ENCODE data around the gene CELSR3.

CELSR3 gene

DNA sequence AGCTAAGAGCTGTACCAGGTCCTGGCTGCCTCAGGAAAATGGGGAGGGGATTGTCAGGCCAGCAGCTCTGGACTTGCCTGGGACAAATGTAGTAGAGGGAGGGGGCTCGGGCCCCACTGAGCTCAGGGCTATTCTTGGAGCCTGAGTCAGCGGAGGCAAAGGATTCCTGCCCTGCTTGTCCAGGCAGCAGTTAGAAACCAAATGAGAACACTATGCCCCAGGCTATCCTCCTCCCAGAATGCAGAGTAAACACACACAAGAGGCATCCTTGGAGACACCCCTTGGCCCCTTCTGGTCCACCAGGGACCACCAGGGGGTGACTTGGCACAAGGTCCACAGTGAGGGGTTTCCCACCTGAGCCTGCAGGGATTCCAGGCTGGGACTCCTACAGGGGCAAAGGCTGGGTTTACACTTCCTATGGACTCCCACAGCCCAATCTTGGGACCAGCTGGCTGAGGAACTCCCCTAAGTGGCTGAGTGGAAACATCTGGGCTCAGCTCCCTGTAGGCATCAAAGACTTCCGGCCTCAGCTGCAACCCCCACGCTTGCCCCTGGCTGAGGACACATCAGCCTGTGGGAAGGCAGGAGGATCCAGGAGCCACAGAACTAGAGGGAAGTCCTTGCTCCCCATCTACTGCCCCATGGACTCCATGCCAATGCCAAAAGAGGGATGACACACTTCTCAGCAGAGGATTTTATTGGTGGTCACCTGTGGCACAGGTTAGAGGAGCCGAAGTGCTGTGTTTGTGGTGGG lies 64.2 kb downstream of the CELSR3 start:
- no peak for DNase-seq

DNA sequence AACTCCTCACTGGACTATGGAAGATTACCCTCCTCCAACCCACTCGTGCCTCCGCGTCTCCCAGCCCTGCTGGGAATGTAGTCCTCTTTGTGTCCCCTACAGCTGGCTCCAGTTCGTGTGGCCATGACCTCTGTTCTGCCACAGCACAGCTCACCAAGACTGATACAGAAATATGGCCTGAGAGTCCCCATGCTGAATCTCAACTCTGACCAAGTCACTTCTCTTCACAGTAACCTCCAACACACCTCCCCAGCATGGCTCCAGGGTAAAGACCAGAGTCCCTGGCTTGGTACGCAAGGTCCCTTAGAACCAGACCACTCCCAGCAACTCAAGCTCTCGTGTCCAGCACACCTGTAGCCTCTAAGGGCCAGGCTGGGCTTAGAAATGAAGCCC lies 65.3 kb downstream of the CELSR3 start:
- DNase-seq, result no peak

DNA sequence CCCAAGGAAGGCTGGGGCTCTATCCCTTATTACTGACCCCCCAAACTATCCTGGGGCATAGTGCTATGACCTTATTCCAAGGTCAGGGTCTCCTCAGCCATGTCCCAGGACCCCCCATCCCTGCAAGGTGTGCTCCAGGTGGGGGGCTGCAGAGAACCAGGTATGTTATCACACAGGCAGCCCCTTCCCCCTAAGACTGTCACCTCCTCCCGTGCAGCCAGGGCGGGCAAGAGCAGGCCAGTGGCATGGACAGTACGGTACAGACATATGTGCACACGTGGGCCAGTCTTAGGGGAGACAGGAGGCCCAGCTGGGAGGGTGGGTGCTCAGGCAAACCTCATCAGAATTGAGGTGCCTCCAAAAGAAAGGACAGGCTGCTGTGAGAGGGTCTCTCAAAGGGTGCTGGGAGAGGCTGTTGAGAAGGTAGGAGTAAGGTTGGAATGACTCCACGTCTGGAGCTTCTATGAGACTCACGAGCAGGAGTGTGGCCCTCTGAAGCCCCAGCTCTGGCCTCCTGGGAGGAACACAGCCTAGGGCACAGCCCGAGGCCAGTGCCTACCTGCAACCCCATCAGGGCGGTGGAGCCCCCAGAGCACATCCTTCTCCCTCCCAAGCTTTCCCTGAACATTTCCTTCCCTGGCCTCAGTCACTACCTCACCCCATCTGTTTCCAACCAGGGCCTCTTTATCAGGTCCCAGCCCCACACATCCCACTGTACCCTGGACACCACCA lies 65.8 kb downstream of the CELSR3 start:
- no peak for DNase-seq

DNA sequence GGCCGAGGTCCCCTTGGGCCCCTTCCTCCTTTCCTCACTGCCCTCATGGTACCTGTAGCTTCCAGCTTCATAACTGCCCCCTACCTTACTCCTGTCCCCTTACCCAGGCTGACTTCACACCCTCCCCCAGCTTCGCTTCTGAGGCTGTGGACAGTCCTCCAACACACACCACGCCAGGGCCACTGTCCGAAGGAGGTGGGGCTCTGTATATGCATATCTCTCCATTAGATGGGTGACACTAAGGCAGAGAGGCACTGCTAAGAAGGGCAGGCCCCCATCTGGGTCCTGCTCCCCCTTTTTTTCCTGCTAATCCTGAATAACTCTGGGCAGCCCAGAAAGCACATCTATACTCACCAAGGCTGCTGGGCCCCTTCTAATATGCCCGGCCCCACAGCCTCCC lies 66.5 kb downstream of the CELSR3 start:
- DNase-seq, result no peak

DNA sequence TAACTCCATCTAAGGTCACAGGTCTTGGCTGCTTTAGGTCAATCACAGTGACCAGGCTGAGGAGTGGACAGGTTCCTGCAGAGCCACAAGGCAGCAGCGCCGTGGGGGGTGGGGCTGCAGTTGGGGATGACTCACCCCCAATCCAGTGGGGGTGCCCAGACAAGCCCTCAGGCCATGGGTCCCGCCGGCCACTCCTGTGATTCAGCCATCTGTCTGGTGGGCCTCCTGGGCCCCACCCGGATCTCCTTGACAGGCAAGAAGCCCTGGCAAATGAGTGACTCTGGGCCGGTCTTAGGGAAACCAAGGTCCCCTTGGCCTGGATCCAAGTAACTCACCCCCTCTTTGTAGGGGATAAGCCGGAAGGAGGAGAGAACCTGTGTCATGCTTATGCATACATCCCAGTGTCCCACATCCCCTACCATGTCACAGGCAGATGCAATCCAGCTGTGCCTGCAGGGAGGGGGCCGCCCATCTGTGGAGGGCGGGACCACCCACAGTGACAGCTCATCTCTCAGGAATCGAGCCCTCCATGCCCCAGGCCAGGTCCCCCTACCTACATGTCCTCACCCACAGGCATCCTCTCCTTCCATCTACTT lies 67.1 kb downstream of the CELSR3 start:
- DNase-seq, result no peak

DNA sequence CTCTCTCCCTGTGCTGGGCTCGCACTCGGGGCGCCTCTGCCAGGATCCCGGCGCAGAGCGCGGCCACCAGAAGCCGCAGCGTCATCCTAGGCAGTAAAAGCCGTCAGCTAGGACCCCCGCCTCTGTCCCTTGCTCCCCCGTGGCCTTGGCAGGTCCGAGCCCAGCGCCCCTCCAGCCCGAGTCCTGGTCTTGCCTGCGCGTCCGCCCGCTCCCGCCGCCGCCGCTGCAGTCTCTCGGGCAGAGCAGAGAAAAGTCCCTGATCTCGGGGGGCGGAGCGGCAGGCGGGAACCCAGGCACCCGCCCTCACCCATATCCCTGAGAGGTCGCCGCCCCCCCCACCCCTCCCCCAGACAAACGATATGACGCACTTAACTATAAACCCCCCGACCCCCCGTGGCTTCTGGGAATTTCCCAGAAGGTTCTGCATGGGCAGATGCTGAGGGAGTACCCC lies 67.6 kb downstream of the CELSR3 start, which contains the start of gene COL7A1:
Gene COL7A1, minus strand, starts transcription at position 255 of the 451 bp plus-strand sequence. Its CDS starts 170 bp downstream, at position 85.
- no peak for DNase-seq

DNA sequence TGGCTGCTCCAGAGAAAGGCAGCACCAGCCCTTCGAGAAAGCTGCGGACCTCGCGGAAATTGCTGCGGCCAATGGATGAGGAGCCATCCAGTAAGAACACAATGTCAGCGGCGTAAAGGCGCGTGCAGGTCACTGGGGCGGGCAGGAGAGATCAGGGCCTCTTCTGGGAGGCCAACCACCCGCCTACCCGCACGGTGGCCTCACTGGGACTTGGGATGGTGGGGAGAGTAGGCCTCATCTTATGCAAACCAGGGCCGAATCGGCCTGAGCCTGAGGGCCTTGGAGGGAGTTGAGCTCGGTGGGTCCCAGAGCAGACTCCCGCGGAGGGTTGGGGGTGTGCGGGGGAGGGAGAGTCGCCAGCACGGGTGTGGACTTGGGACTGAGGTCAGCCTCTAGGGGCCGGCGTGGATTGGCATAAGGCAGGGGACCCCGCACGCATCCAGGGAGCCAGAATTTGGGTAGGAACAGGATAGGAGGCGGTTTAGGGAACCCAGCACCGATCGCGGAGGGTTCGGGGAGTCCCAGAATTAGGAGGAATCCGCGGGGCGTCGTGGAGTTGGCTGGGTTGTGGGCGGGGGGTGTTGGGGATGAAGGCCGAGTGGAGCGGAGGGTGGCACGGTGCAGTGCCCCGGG lies 68.2 kb downstream of the CELSR3 start:
- DNase-seq, result no peak

DNA sequence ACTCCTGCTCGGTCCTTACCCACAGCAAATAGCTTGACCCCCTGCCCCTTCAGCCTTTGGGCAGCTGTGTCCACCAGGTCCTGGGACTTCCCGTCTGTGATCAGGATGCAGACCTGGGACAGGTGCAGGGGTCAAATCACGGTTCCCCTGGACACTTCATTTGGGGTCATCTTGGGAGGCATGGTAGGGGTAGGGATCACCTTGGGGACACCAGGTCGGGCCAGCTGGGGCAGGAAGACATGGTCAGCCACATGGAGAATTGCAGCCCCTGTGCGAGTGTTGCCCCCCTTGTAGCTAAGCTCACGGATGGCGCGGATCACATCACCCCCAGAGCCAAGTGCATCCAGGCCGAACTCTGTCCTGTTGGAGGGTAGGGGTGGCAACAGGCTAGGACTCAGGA lies 69.3 kb downstream of the CELSR3 start:
- DNase-seq, result no peak

DNA sequence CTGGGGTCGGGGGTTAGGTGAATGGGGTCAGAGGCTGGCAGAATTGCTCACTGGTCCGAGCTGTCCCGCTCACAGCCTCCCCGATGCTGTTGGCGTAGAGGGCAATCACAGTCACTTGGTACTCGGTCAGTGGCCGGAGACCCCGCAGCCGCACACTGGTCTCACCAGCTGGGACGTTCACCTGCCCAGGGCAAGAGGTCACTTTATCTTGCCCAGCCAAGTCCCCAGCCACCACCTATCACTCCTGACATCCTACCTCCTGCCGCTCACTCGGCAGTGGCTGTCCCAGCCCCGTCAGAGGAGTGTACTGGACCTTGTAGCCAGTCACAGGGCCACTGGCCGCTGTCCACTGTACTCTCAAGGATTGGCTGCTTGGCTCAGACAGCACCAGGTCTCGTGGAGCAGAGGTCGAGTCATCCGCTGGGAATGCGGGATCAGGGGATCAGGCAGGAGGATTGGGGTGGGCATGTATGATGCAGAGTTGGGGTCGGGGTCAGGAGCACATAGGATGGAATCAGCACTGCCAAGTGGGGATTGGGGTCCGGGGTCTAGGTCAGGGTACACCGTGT lies 70.1 kb downstream of the CELSR3 start:
- no peak for DNase-seq

DNA sequence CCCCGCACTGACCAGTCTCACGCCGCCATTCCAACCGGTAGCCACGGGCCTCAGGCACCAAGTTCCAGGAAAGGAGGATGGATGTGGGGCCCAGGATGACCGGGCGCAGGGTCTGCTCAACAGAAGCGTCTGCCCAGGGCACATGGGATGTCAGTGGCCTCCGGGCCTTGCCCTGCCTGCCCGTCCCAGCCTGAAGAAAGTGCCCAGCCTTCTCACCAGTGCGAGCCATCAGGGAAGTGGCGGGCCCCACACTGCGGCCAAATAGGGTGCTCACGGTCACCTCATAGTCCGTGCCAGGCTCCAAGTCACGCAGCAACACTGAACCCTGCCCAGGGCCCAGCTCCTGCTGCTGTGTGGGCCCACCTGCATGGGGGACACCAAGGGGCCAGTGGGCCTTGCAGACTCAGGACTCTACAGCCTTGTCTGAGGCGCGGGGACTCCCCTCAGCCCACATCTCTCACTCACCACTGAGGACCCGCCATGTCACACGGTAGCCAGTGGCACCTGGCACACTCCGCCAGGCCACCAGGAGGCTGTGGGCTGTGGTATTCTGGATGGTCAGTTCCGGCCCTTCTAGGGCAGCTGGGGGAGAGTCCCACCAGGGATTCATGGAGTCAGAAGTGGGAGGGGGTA lies 70.7 kb downstream of the CELSR3 start:
- DNase-seq, result no peak

DNA sequence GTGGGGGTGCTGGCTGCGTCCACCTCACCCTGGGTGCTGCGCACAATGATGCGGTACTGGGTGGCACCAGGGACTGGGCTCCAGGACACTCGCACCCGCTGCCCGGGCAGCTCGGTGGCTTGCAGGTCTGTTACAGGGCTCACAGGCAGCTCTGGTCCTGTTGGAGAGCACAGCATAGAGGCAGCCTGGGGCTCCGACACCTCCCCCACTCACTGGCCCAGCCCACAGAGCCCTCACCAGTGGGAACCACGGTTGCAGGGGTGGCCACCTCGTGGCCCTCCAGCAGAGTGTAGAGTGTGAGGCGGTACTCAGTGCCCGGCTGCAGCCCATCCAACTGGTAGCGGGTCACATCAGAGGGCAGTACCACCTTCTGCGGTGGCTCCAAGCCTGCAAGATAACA lies 71.2 kb downstream of the CELSR3 start:
- DNase-seq, result no peak

DNA sequence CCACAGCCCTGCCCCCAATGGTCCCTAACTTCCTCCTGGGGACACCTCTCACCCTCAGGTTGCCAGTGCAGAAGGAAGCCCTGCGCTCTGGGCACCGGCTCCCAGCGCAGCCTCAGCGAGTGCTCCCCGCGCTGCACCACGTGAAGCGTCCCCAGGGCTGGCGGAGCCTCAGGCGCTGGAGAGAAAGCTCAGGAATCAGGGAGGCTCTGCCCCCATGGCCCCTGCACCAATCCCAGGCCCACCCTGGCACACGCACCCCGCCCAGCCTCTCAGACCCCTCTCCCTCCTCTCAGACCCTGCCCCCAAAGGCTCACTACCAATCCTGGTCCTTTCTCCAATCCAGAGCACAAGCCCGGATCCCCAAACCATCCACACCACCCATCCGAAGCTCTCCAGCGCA lies 74.5 kb downstream of the CELSR3 start:
- no peak for DNase-seq

DNA sequence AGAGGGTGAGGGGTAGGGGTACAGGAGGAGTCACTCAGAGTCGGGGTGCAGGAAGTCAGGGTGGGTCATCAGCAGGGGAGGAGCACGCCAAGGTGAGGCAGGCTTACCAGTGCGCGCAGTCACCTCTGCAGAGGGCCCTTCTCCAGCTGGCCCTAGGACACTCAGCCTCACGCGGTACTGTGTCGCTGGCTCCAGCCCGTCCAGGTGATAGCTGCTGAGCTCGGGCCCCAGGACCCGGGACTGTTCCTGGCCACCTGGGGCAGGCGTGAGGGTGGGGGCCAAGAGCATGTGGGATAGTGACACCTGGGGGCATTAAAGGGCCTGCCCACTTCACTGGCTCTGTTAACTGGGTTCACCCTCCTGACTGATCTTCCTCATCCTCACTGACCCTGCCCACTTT lies 75.0 kb downstream of the CELSR3 start:
- DNase-seq, result no peak
